Activated CD8-positive, alpha-beta T cell treated with anti-CD3 and anti-CD28 coated beads for 36 hours (primary cell): ENCODE data around the gene RGS2. TPM values are rescaled to one million over a fixed set of nuclear protein-coding genes. Genes with fewer than 3 reads are reported as not detected.

Experiments
- ATAC-seq: fragments of 200-7000 bp; cut with Tn5 transposase; one replicate; pipeline ENCODE4 v1.10.0; 2021; ENCODE audit warnings: mild to moderate bottlenecking, moderate library complexity
- CTCF ChIA-PET: fragments of 350-600 bp; sonication (Branson Sonifier 250); formaldehyde crosslinking; loops from one replicate; lab custom pipeline; 2021; ENCODE audit warnings: antibody characterized with exemption; lab: Charles Lee
- POLR2A ChIA-PET: fragments of 350-600 bp; sonication (Branson Sonifier 250); formaldehyde crosslinking; loops from one replicate; lab custom pipeline; 2021; ENCODE audit warnings: antibody characterized with exemption; lab: Charles Lee
- DNase-seq: peaks from one replicate; pipeline ENCODE4 v3.0.0-alpha.2; 2020
- H3K27ac Mint-ChIP-seq: one replicate; pipeline ENCODE4 v1.8.0; 2021; ENCODE audit warnings: mild to moderate bottlenecking, mixed read lengths
- H3K27me3 Mint-ChIP-seq: one replicate; pipeline ENCODE4 v1.8.0; 2021; ENCODE audit warnings: mixed read lengths
- H3K36me3 Mint-ChIP-seq: one replicate; pipeline ENCODE4 v1.8.0; 2021; ENCODE audit warnings: low read depth, mixed read lengths
- H3K4me1 Mint-ChIP-seq: one replicate; pipeline ENCODE4 v1.8.0; 2021; ENCODE audit warnings: low read depth, mixed read lengths
- H3K4me3 Mint-ChIP-seq: one replicate; pipeline ENCODE4 v1.8.0; 2021; ENCODE audit warnings: mild to moderate bottlenecking, moderate library complexity, mixed read lengths
- H3K9me3 Mint-ChIP-seq: one replicate; pipeline ENCODE4 v1.8.0; 2021; ENCODE audit warnings: mixed read lengths
- CTCF ChIP-seq: fragments of 200-600 bp; IDR thresholded peaks from one replicate; pipeline ENCODE4 v1.8.0; 2022; ENCODE audit warnings: antibody characterized with exemption, mild to moderate bottlenecking
- intact Hi-C: fragments of 100-400 bp; cut with micrococcal nuclease; formaldehyde crosslinking; loops from one replicate; pipeline ENCODE4 v1.10.0; 2022
- total RNA-seq, 2 experiments: library from RNA; stranded (reverse); gene quantifications; one replicate each; pipeline ENCODE4 v1.2.3, GENCODE V29; 2021

Gene RGS2
- total RNA-seq, 2 experiments from 2014 or later = 5.7 to 6.3 TPM

- no peak overlapping the region for H3K27ac Mint-ChIP-seq
- no peaks in the 10 kb centered on the region for H3K9me3 Mint-ChIP-seq
- POLR2A ChIA-PET = no interaction called here
- ATAC-seq (no peak), DNase-seq (no peak)
- H3K27me3 Mint-ChIP-seq = no peaks in the 10 kb centered on the region
- CTCF ChIA-PET = no interaction called here
- no peaks in the 10 kb centered on the region for H3K36me3 Mint-ChIP-seq
- TF ChIP-seq CTCF = no peak
- no peak overlapping the region for H3K4me3 Mint-ChIP-seq
- intact Hi-C loops = no loop called here
- H3K4me1 Mint-ChIP-seq = no peaks in the 10 kb centered on the region
These were observed 8.4 kb downstream of the RGS2 start for GRCh38 chr1:192817246-192817645.

DNA sequence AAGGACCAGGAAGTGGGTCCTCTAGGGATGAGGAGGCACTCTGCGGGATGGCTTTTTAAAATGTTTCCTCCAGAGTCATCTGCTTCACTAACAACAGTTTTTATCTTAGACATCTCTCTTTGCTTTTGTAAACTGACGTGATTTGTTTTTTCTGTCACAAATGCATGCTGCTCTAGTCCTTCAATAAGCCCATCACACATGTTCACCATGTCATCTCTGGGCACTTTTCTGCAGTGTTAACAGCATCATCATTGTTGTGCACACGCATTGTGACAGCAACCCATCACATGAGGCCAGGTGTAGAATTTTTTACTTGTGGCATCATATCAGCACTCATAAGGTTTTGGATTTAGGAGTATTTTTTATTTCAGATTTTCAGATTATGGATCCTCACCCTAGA, 12.5 kb downstream of the RGS2 start:
- ATAC-seq = no peak
- H3K27ac Mint-ChIP-seq = no peak overlapping the region
- H3K27me3 Mint-ChIP-seq = peaks cover 5% of the 10 kb centered on the region
- no peak for DNase-seq
- H3K4me1 Mint-ChIP-seq = no peaks in the 10 kb centered on the region
- no peak overlapping the region for H3K4me3 Mint-ChIP-seq
- no peaks in the 10 kb centered on the region for H3K9me3 Mint-ChIP-seq
- no peaks in the 10 kb centered on the region for H3K36me3 Mint-ChIP-seq
- POLR2A ChIA-PET = no interaction called here
- CTCF ChIA-PET = interaction anchor here (2.2 kb wide), 1 partner anchor 14 kb away, joined by 6 read pairs; no protein-coding TSS in a partner anchor
- TF ChIP-seq CTCF = no peak
- intact Hi-C loops = no loop called here

DNA sequence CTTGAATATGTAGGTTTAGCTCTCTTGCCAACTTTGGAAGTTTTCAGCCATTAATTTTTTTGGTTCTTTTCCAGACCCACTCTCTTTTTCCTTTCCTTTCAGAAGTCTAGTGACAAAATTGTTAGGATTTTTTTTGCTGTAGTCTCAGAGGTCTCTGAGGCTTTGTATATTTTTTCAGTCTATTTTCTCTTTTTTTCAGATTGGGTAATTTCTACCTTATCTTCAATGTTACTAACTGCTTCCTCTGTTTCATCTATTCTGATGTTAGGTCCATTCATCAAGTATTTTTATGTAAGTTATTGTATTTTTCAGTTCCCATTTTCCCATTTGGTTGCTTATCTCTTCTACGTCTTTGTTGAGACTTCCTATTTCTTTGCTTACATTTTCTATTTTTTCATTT, 15.7 kb downstream of the RGS2 start:
- Mint-ChIP-seq H3K27ac (no peak overlapping the region), H3K4me3 (no peak overlapping the region), H3K4me1 (peaks cover 3% of the 10 kb centered on the region), H3K27me3 (peaks cover 18% of the 10 kb centered on the region), H3K9me3 (no peaks in the 10 kb centered on the region), H3K36me3 (no peaks in the 10 kb centered on the region)
- POLR2A ChIA-PET = no interaction called here
- CTCF ChIA-PET = no interaction called here
- ATAC-seq (no peak), DNase-seq (no peak)
- intact Hi-C loops = no loop called here
- no peak for TF ChIP-seq CTCF

GRCh38 chr1:192826791-192827546, 18.1 kb downstream of the RGS2 start:
- POLR2A ChIA-PET = no interaction called here
- no peak overlapping the region for H3K27ac Mint-ChIP-seq
- intact Hi-C loops = no loop called here
- no peaks in the 10 kb centered on the region for H3K36me3 Mint-ChIP-seq
- no peaks in the 10 kb centered on the region for H3K9me3 Mint-ChIP-seq
- no peak for DNase-seq
- H3K4me1 Mint-ChIP-seq = peaks cover 3% of the 10 kb centered on the region
- no peak for TF ChIP-seq CTCF
- CTCF ChIA-PET = no interaction called here
- ATAC-seq = no peak
- H3K27me3 Mint-ChIP-seq = peaks cover 20% of the 10 kb centered on the region
- no peak overlapping the region for H3K4me3 Mint-ChIP-seq

GRCh38 chr1:192830595-192831246, 21.9 kb downstream of the RGS2 start:
- ATAC-seq (no peak), DNase-seq (no peak)
- ChIA-PET CTCF (no interaction called here), POLR2A (no interaction called here)
- Mint-ChIP-seq H3K36me3 (no peaks in the 10 kb centered on the region), H3K4me3 (no peak overlapping the region), H3K27ac (no peak overlapping the region), H3K9me3 (no peaks in the 10 kb centered on the region), H3K4me1 (peaks cover 3% of the 10 kb centered on the region), H3K27me3 (peaks cover 18% of the 10 kb centered on the region)
- intact Hi-C loops = no loop called here
- no peak for TF ChIP-seq CTCF
